HEK293 (cell line): ENCODE results near the gene DOCK3.

Source experiments
- CTCF ChIA-PET: fragments of 350-600 bp; formaldehyde crosslinking; extraction: SDS; loops from one replicate; lab custom pipeline; 2021; ENCODE audit warnings: antibody characterized with exemption; lab: Yijun Ruan, JAX
- POLR2A ChIA-PET: fragments of 300-600 bp; formaldehyde crosslinking; extraction: SDS; loops from one replicate; lab custom pipeline; 2020; ENCODE audit warnings: antibody characterized with exemption, inconsistent platforms; lab: Yijun Ruan, JAX
- H3K27ac ChIP-seq: fragments of 200-500 bp; sonication (Bioruptor generic); 2 replicates; pipeline ENCODE4 v1.5.1; 2014; ENCODE audit warnings: low read depth, low read length, control low read depth, inconsistent platforms; ENCODE audit errors: extremely low read depth
- H3K36me3 ChIP-seq, 2 experiments: fragments of 200-500 bp in 1 of 2; sonication (Bioruptor generic) in 1 of 2; 1 replicate in 1 of 2; 2 replicates in 1 of 2; pipeline ENCODE4 v1.5.1; 2014 to 2017; ENCODE audit warnings: inconsistent platforms in 2 of 2, low read length in 2 of 2; ENCODE audit not compliant: control insufficient read depth in 2 of 2, insufficient read depth in 1 of 2
- H3K4me1 ChIP-seq: fragments of 200-500 bp; sonication (Bioruptor generic); 2 replicates; pipeline ENCODE4 v1.5.1; 2014; ENCODE audit warnings: mild to moderate bottlenecking, low read length, inconsistent platforms; ENCODE audit not compliant: control insufficient read depth, insufficient read depth
- H3K4me3 ChIP-seq: 2 replicates; pipeline ENCODE4 v1.5.1; 2011; ENCODE audit warnings: low read depth, mild to moderate bottlenecking, control low read depth, low read length, moderate library complexity
- H3K9me3 ChIP-seq: fragments of 200-500 bp; sonication (Bioruptor generic); 2 replicates; pipeline ENCODE4 v1.5.1; 2014; ENCODE audit warnings: low read depth, low read length, inconsistent platforms; ENCODE audit not compliant: control insufficient read depth, insufficient read depth
- FEZF1 ChIP-seq: fragments of 450-650 bp; formaldehyde crosslinking; IDR thresholded peaks from 2 replicates; pipeline ENCODE4 v1.5.1; 2016; ENCODE audit warnings: missing biosample characterization, missing genetic modification characterization
- GLIS1 ChIP-seq: fragments of 450-650 bp; formaldehyde crosslinking; IDR thresholded peaks from 2 replicates; pipeline ENCODE4 v1.5.1; 2016; ENCODE audit warnings: missing biosample characterization, missing genetic modification characterization
- GLIS2 ChIP-seq: fragments of 450-650 bp; formaldehyde crosslinking; IDR thresholded peaks from 2 replicates; pipeline ENCODE4 v1.5.1; 2016; ENCODE audit warnings: missing biosample characterization, missing genetic modification characterization
- HOXA7 ChIP-seq: sonication (generic); formaldehyde crosslinking; IDR thresholded peaks from 2 replicates; pipeline ENCODE4 v1.8.1; 2022; ENCODE audit warnings: missing genetic modification reagents, borderline replicate concordance
- IKZF3 ChIP-seq: fragments of 450-650 bp; IDR thresholded peaks from 2 replicates; pipeline ENCODE4 v1.5.0; 2018; ENCODE audit warnings: missing biosample characterization, mild to moderate bottlenecking, missing genetic modification characterization, moderate library complexity
- KLF16 ChIP-seq: fragments of 450-650 bp; formaldehyde crosslinking; IDR thresholded peaks from 2 replicates; pipeline ENCODE4 v1.5.1; 2017; ENCODE audit warnings: missing biosample characterization, missing genetic modification characterization
- MEIS1 ChIP-seq: sonication (generic); formaldehyde crosslinking; IDR thresholded peaks from 2 replicates; pipeline ENCODE4 v1.8.1; 2022; ENCODE audit warnings: missing genetic modification reagents, mild to moderate bottlenecking, borderline replicate concordance
- MYNN ChIP-seq: fragments of 450-650 bp; formaldehyde crosslinking; IDR thresholded peaks from 2 replicates; pipeline ENCODE4 v1.5.1; 2016; ENCODE audit warnings: missing biosample characterization, missing genetic modification characterization, borderline replicate concordance
- TCF7L2 ChIP-seq: IDR thresholded peaks from 2 replicates; pipeline ENCODE4 v1.6.1; 2011; ENCODE audit warnings: low read depth, mild to moderate bottlenecking, inconsistent platforms, low read length, moderate library complexity, borderline replicate concordance
- ZBTB21 ChIP-seq: fragments of 450-650 bp; formaldehyde crosslinking; IDR thresholded peaks from 2 replicates; pipeline ENCODE4 v1.5.1; 2017; ENCODE audit warnings: missing biosample characterization, missing genetic modification characterization
- ZIC2 ChIP-seq: fragments of 450-650 bp; formaldehyde crosslinking; IDR thresholded peaks from 2 replicates; pipeline ENCODE4 v1.5.1; 2016; ENCODE audit warnings: missing biosample characterization, missing genetic modification characterization
- ZNF114 ChIP-seq: fragments of 450-650 bp; formaldehyde crosslinking; IDR thresholded peaks from 2 replicates; pipeline ENCODE4 v1.5.0; 2017; ENCODE audit warnings: missing biosample characterization, missing genetic modification characterization
- ZNF133 ChIP-seq: fragments of 450-650 bp; formaldehyde crosslinking; IDR thresholded peaks from 2 replicates; pipeline ENCODE4 v1.5.1; 2016; ENCODE audit warnings: missing biosample characterization, missing genetic modification characterization
- ZNF2 ChIP-seq: fragments of 450-650 bp; formaldehyde crosslinking; IDR thresholded peaks from 2 replicates; pipeline ENCODE4 v1.5.1; 2016; ENCODE audit warnings: missing biosample characterization, missing genetic modification characterization
- ZNF302 ChIP-seq: fragments of 450-650 bp; formaldehyde crosslinking; IDR thresholded peaks from 2 replicates; pipeline ENCODE4 v1.5.1; 2016; ENCODE audit warnings: missing biosample characterization, missing genetic modification characterization, low read depth
- ZNF404 ChIP-seq: fragments of 450-650 bp; formaldehyde crosslinking; IDR thresholded peaks from 2 replicates; pipeline ENCODE4 v1.5.1; 2017; ENCODE audit warnings: missing biosample characterization, missing genetic modification characterization
- ZNF518A ChIP-seq: fragments of 450-650 bp; formaldehyde crosslinking; conservative IDR thresholded peaks from 2 replicates; pipeline ENCODE4 v1.5.1; 2016; ENCODE audit warnings: low read depth, missing biosample characterization, missing genetic modification characterization
- ZNF549 ChIP-seq: fragments of 450-650 bp; IDR thresholded peaks from 2 replicates; pipeline ENCODE4 v1.5.1; 2018; ENCODE audit warnings: missing biosample characterization, missing genetic modification characterization, mild to moderate bottlenecking, inconsistent platforms, moderate library complexity
- ZNF560 ChIP-seq: fragments of 450-650 bp; formaldehyde crosslinking; IDR thresholded peaks from 2 replicates; pipeline ENCODE4 v1.5.1; 2017; ENCODE audit warnings: missing biosample characterization, missing genetic modification characterization, borderline replicate concordance
- ZNF600 ChIP-seq: fragments of 450-650 bp; formaldehyde crosslinking; IDR thresholded peaks from 2 replicates; pipeline ENCODE4 v1.5.1; 2016; ENCODE audit warnings: missing biosample characterization, missing genetic modification characterization
- ZNF623 ChIP-seq: fragments of 450-650 bp; formaldehyde crosslinking; IDR thresholded peaks from 2 replicates; pipeline ENCODE4 v1.5.1; 2016; ENCODE audit warnings: missing biosample characterization, missing genetic modification characterization
- ZNF629 ChIP-seq: fragments of 450-650 bp; formaldehyde crosslinking; IDR thresholded peaks from 2 replicates; pipeline ENCODE4 v1.5.1; 2017; ENCODE audit warnings: missing biosample characterization, missing genetic modification characterization
- ZNF658 ChIP-seq: fragments of 450-650 bp; formaldehyde crosslinking; IDR thresholded peaks from 2 replicates; pipeline ENCODE4; 2016; ENCODE audit warnings: missing biosample characterization, missing genetic modification characterization
- ZNF707 ChIP-seq: fragments of 450-650 bp; formaldehyde crosslinking; IDR thresholded peaks from 2 replicates; pipeline ENCODE4 v1.5.1; 2016; ENCODE audit warnings: missing biosample characterization, missing genetic modification characterization
- ZSCAN30 ChIP-seq: fragments of 450-650 bp; IDR thresholded peaks from 2 replicates; pipeline ENCODE4 v1.5.1; 2018; ENCODE audit warnings: missing biosample characterization, mild to moderate bottlenecking, missing genetic modification characterization, moderate library complexity
- TF ChIP-seq, protein P1 (sequence below): fragments of 450-650 bp; formaldehyde crosslinking; IDR thresholded peaks from 2 replicates; pipeline ENCODE4 v1.5.1; 2016; ENCODE audit warnings: missing biosample characterization, missing genetic modification characterization
- TF ChIP-seq, protein P2 (sequence below): fragments of 450-650 bp; formaldehyde crosslinking; IDR thresholded peaks from 2 replicates; pipeline ENCODE4 v1.5.1; 2016; ENCODE audit warnings: missing biosample characterization, missing genetic modification characterization, borderline replicate concordance

The DOCK3 gene

DNA sequence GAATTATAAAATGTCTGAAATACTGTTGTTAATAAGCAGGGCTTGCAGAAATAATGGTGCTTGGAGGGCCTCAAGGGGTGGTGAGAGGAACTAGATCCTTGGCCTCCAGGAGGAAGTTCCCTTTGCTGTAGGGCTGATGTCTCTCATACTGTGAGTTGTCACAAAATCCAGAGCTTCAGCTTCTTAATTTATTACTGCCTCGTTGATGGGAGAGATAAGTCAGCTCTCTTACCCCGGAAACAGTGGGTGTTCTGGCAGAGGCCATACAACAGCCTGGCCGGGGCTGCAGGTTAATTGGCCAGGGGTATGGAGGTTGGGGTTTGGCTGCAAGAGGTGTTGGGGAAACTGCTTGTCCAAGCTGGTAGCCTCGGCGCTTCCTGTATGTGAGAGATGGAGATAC is 42.3 kb upstream of the DOCK3 start (continued):
- TF ChIP-seq FEZF1 = peak; percentile 67
- peak; percentile 75 for TF ChIP-seq ZNF600 (tag by site-specific recombination)
- no peak for TF ChIP-seq ZNF2
- peak; percentile 25; the same call in 1 of the 2 replicates for TF ChIP-seq ZSCAN30
- TF ChIP-seq ZIC2 (tag by site-specific recombination) = peak; percentile 62

- H3K36me3 ChIP-seq = no peaks in the 10 kb centered on the region
- CTCF ChIA-PET = interaction anchor here (1.0 to 1.6 kb wide), 2 partner anchors 17 to 20 kb away, joined by 3 to 9 read pairs; no protein-coding TSS in a partner anchor
- peaks cover 2% of the 10 kb centered on the region for H3K4me1 ChIP-seq
- H3K9me3 ChIP-seq = no peaks in the 10 kb centered on the region
- POLR2A ChIA-PET = no interaction called here
- no peak overlapping the region for H3K27ac ChIP-seq
- H3K4me3 ChIP-seq = no peak overlapping the region
- TF ChIP-seq ZNF133 (no peak), FEZF1 (no peak), ZNF658 (no peak), KLF16 (tag by site-specific recombination) (no peak), TCF7L2 (no peak), GLIS1 (tag by site-specific recombination) (0 out of 2 replicates have a peak, but pooled peaks have one; percentile 11), ZNF518A (tag by site-specific recombination) (no peak), GLIS2 (tag by site-specific recombination) (no peak), ZNF549 (tag by site-specific recombination) (no peak), ZNF560 (tag by site-specific recombination) (no peak), MEIS1 (CRISPR knock-in tag) (no peak), HOXA7 (CRISPR knock-in tag) (no peak), IKZF3 (no peak), ZNF623 (peak; percentile 59), ZNF629 (tag by site-specific recombination) (no peak), MYNN (tag by site-specific recombination) (no peak), ZBTB21 (no peak), ZNF302 (tag by site-specific recombination) (no peak), ZNF114 (tag by site-specific recombination) (no peak), ZNF404 (tag by site-specific recombination) (no peak), ZNF707 (tag by site-specific recombination) (no peak)
- TF ChIP-seq, protein P1, sequence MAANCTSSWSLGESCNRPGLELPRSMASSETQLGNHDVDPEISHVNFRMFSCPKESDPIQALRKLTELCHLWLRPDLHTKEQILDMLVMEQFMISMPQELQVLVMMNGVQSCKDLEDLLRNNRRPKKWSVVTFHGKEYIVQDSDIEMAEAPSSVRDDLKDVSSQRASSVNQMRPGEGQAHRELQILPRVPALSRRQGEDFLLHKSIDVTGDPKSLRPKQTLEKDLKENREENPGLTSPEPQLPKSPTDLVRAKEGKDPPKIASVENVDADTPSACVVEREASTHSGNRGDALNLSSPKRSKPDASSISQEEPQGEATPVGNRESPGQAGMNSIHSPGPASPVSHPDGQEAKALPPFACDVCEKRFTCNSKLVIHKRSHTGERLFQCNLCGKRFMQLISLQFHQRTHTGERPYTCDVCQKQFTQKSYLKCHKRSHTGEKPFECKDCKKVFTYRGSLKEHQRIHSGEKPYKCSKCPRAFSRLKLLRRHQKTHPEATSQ (tag by site-specific recombination) = no peak
- TF ChIP-seq, protein P2, sequence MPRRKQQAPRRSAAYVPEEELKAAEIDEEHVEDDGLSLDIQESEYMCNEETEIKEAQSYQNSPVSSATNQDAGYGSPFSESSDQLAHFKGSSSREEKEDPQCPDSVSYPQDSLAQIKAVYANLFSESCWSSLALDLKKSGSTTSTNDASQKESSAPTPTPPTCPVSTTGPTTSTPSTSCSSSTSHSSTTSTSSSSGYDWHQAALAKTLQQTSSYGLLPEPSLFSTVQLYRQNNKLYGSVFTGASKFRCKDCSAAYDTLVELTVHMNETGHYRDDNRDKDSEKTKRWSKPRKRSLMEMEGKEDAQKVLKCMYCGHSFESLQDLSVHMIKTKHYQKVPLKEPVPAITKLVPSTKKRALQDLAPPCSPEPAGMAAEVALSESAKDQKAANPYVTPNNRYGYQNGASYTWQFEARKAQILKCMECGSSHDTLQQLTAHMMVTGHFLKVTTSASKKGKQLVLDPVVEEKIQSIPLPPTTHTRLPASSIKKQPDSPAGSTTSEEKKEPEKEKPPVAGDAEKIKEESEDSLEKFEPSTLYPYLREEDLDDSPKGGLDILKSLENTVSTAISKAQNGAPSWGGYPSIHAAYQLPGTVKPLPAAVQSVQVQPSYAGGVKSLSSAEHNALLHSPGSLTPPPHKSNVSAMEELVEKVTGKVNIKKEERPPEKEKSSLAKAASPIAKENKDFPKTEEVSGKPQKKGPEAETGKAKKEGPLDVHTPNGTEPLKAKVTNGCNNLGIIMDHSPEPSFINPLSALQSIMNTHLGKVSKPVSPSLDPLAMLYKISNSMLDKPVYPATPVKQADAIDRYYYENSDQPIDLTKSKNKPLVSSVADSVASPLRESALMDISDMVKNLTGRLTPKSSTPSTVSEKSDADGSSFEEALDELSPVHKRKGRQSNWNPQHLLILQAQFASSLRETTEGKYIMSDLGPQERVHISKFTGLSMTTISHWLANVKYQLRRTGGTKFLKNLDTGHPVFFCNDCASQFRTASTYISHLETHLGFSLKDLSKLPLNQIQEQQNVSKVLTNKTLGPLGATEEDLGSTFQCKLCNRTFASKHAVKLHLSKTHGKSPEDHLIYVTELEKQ (tag by site-specific recombination) = no peak
Observed at GRCh38 chr3:50633230-50633790, 41.4 kb upstream of the DOCK3 start.
